ENCODE data around the gene NLK. TPM values are rescaled to one million over a fixed set of nuclear protein-coding genes. Genes with fewer than 3 reads are reported as not detected.

The NLK gene
- total and polyA plus RNA-seq, 10 of the 15 experiments (the other 5 are each of a cell fraction or from before 2014, with no cell fraction given): 5.0 to 22.9 (median 15.0) TPM

GRCh38 chr17:28046034-28046825 is 3.8 kb downstream of the NLK start (continued):
- TF ChIP-seq ETV6 (conservative IDR thresholded peaks at IDR 0.05 in 1 of 2, IDR thresholded peaks at IDR 0.05 in 1 of 2; ENCODE audit: borderline replicate concordance in 1 of 2, low read depth in 1 of 2) (peak in 1 of 2 experiments; percentile 30; a peak in 1 of 4 replicates), ZNF24 (IDR thresholded peaks at IDR 0.05) (0 out of 2 replicates have a peak, but pooled peaks have one; percentile 25), IKZF1 (conservative IDR thresholded peaks at IDR 0.05) (peak; percentile 73), DPF2 (IDR thresholded peaks at IDR 0.05) (peak; percentile 42; the same call in 1 of the 2 replicates), POU2F2 (IDR thresholded peaks at IDR 0.05; ENCODE audit: borderline replicate concordance, low read depth, low read length) (peak; percentile 67; the same call in 1 of the 3 replicates), CEBPB (IDR thresholded peaks at IDR 0.05; ENCODE audit: borderline replicate concordance in 1 of 2, low read depth in 2 of 2, low read length in 2 of 2) (peak in 1 of 2 experiments; percentile 85; a peak in 1 of 4 replicates), EED (IDR thresholded peaks at IDR 0.05; ENCODE audit: low read depth) (peak; percentile 89), MXI1 (IDR thresholded peaks at IDR 0.05; ENCODE audit: low read depth, low read length) (no peak), MLLT1 (IDR thresholded peaks at IDR 0.05) (peak; percentile 41), JUNB (IDR thresholded peaks at IDR 0.05) (peak; percentile 92), NR2F1 (conservative IDR thresholded peaks at IDR 0.05) (0 out of 2 replicates have a peak, but pooled peaks have one; percentile 40), RAD51 (IDR thresholded peaks at IDR 0.05) (0 out of 2 replicates have a peak, but pooled peaks have one; percentile 19), E2F4 (IDR thresholded peaks at IDR 0.05; ENCODE audit: low read depth, low read length) (no peak), ATF2 (IDR thresholded peaks at IDR 0.05; ENCODE audit: low read length) (peak; percentile 90), BRCA1 (IDR thresholded peaks at IDR 0.05; ENCODE audit: low read depth, low read length) (no peak), TCF12 (IDR thresholded peaks at IDR 0.05; ENCODE audit: low read depth, low read length) (no peak), CHD2 (IDR thresholded peaks at IDR 0.05; ENCODE audit: borderline replicate concordance, low read depth, low read length) (no peak), SMAD5 (IDR thresholded peaks at IDR 0.05; ENCODE audit: low read depth) (no peak), ZBED1 (IDR thresholded peaks at IDR 0.05; ENCODE audit: borderline replicate concordance) (peak; percentile 65; the same call in 1 of the 2 replicates), MEF2A (IDR thresholded peaks at IDR 0.05; ENCODE audit: insufficient read depth, low read depth, low read length) (peak; percentile 94), NFIC (IDR thresholded peaks at IDR 0.05; ENCODE audit: low read depth, low read length) (peak; percentile 95), YBX1 (IDR thresholded peaks at IDR 0.05) (no peak), IRF4 (IDR thresholded peaks at IDR 0.05; ENCODE audit: low read depth, low read length) (peak; percentile 64), TBL1XR1 (IDR thresholded peaks at IDR 0.05; ENCODE audit: low read depth, low read length) (peak; percentile 73; the same call in 1 of the 2 replicates), USF1 (IDR thresholded peaks at IDR 0.05; ENCODE audit: borderline replicate concordance, extremely low read length, insufficient read depth, low read depth, low read length) (no peak), CREM (IDR thresholded peaks at IDR 0.05; ENCODE audit: low read depth) (peak; percentile 76)

Measured in GM12878 (cell line).